Mesendoderm (in vitro differentiated cells): ENCODE measurements around the gene LTA. TPM values are rescaled to one million over a fixed set of nuclear protein-coding genes. Genes with fewer than 3 reads are reported as not detected.

Experiments
- DNase-seq: peaks from one replicate; pipeline ENCODE4 v3.0.0; 2013
- H2AK5ac ChIP-seq: 2 replicates; pipeline ENCODE4 v1.6.1; 2013; ENCODE audit warnings: low read length, inconsistent platforms
- H2BK120ac ChIP-seq: 2 replicates; pipeline ENCODE4 v1.6.1; 2013; ENCODE audit warnings: low read depth, mild to moderate bottlenecking, low read length, moderate library complexity, mixed read lengths
- H2BK15ac ChIP-seq: replicated peaks from 2 replicates; pipeline ENCODE4 v1.6.1; 2013; ENCODE audit warnings: low read depth, mild to moderate bottlenecking, moderate library complexity
- H2BK5ac ChIP-seq: 2 replicates; pipeline ENCODE4 v1.6.1; 2013; ENCODE audit warnings: low read length, inconsistent platforms
- H3K18ac ChIP-seq: 2 replicates; pipeline ENCODE4 v1.6.1; 2013; ENCODE audit warnings: mild to moderate bottlenecking, low read length, mixed read lengths
- H3K23ac ChIP-seq: one replicate; pipeline ENCODE4 v1.6.1; 2013; ENCODE audit warnings: low read length
- H3K27ac ChIP-seq: 2 replicates; pipeline ENCODE4 v1.5.1; 2013; ENCODE audit warnings: low read depth, mild to moderate bottlenecking, inconsistent platforms, low read length, moderate library complexity
- H3K27me3 ChIP-seq: 2 replicates; pipeline ENCODE4 v1.6.1; 2013; ENCODE audit warnings: low read length, control low read depth, mild to moderate bottlenecking, inconsistent platforms; ENCODE audit not compliant: insufficient read depth, poor library complexity
- H3K36me3 ChIP-seq: 2 replicates; pipeline ENCODE4 v1.6.1; 2013; ENCODE audit warnings: low read length, inconsistent platforms; ENCODE audit not compliant: control insufficient read depth, insufficient read depth
- H3K4ac ChIP-seq: one replicate; pipeline ENCODE4 v1.6.1; 2013; ENCODE audit warnings: low read depth, mild to moderate bottlenecking, low read length, moderate library complexity
- H3K4me1 ChIP-seq: 2 replicates; pipeline ENCODE4 v1.6.1; 2013; ENCODE audit warnings: low read depth, low read length, inconsistent platforms; ENCODE audit not compliant: control insufficient read depth
- H3K4me2 ChIP-seq: 2 replicates; pipeline ENCODE4 v1.6.1; 2013; ENCODE audit warnings: low read length
- H3K4me3 ChIP-seq: 2 replicates; pipeline ENCODE4 v1.5.1; 2013; ENCODE audit warnings: mild to moderate bottlenecking, low read length
- H3K56ac ChIP-seq: one replicate; pipeline ENCODE4 v1.6.1; 2013; ENCODE audit warnings: low read length
- H3K79me1 ChIP-seq: 2 replicates; pipeline ENCODE4 v1.6.1; 2013; ENCODE audit warnings: low read length, inconsistent platforms
- H3K79me2 ChIP-seq: 2 replicates; pipeline ENCODE4 v1.6.1; 2013; ENCODE audit warnings: mild to moderate bottlenecking, low read length; ENCODE audit not compliant: control insufficient read depth, insufficient read depth
- H3K9ac ChIP-seq: 2 replicates; pipeline ENCODE4 v1.6.1; 2013; ENCODE audit warnings: low read length, inconsistent platforms
- H4K5ac ChIP-seq: one replicate; pipeline ENCODE4 v1.6.1; 2013; ENCODE audit warnings: low read length
- H4K8ac ChIP-seq: one replicate; pipeline ENCODE4 v1.6.1; 2013; ENCODE audit warnings: low read depth, mild to moderate bottlenecking, control low read depth, low read length, moderate library complexity
- WGBS: extraction: QIAGEN DNeasy Blood & Tissue Kit; methylation state at CpG from one replicate; pipeline ENCODE4 v1.1.7; 2013; ENCODE audit warnings: low lambda C conversion rate, missing lambda C conversion rate; ENCODE audit not compliant: insufficient coverage; ENCODE audit errors: extremely low coverage; 5-methylcytosine and 5-hydroxymethylcytosine counted together
- polyA plus RNA-seq, 2 experiments: library from polyadenylated mRNA; stranded (reverse); fragments of 200-250 nt; gene quantifications; one replicate each; pipeline ENCODE4 v1.2.3, GENCODE V29; 2013

LTA gene
- 0.03 TPM for polyA plus RNA-seq (2013, experiment 1 of 2)
- not detected for polyA plus RNA-seq (2013, experiment 2 of 2)

GRCh38 chr6:31572041-31572911 is at the start of gene LTA:
LTA (plus strand) TSS chr6:31572289; CDS start chr6:31572743, 454 bp downstream.
- no CpG with 5 or more reads among the region's 27 CpGs for WGBS
- H3K4ac ChIP-seq: no peak within 1 kb of the TSS
- H2BK5ac ChIP-seq: no peak within 1 kb of the TSS
- no peak within 1 kb of the TSS for H2AK5ac ChIP-seq
- H2BK15ac ChIP-seq: no peak within 1 kb of the TSS
- H3K79me1 ChIP-seq: no peaks in the 10 kb centered on the region
- H3K27me3 ChIP-seq: no peaks in the 10 kb centered on the region
- H4K5ac ChIP-seq: no peak within 1 kb of the TSS
- no peak within 1 kb of the TSS for H3K27ac ChIP-seq
- H3K4me2 ChIP-seq: no peak within 1 kb of the TSS
- no peak within 1 kb of the TSS for H3K18ac ChIP-seq
- H2BK120ac ChIP-seq: no peak within 1 kb of the TSS
- H3K36me3 ChIP-seq: no peaks in the 10 kb centered on the region
- no peak within 1 kb of the TSS for H3K4me3 ChIP-seq
- H4K8ac ChIP-seq: no peak within 1 kb of the TSS
- no peak within 1 kb of the TSS for H3K56ac ChIP-seq
- DNase-seq: no peak
- H3K9ac ChIP-seq: no peak within 1 kb of the TSS
- no peaks in the 10 kb centered on the region for H3K79me2 ChIP-seq
- no peak within 1 kb of the TSS for H3K23ac ChIP-seq
- H3K4me1 ChIP-seq: no peaks in the 10 kb centered on the region

- no peaks in the 10 kb centered on the region for H3K79me2 ChIP-seq
- no peak overlapping the region for H3K27ac ChIP-seq
These were observed 46.5 kb upstream of the LTA start for GRCh38 chr6:31525553-31525931.

DNA sequence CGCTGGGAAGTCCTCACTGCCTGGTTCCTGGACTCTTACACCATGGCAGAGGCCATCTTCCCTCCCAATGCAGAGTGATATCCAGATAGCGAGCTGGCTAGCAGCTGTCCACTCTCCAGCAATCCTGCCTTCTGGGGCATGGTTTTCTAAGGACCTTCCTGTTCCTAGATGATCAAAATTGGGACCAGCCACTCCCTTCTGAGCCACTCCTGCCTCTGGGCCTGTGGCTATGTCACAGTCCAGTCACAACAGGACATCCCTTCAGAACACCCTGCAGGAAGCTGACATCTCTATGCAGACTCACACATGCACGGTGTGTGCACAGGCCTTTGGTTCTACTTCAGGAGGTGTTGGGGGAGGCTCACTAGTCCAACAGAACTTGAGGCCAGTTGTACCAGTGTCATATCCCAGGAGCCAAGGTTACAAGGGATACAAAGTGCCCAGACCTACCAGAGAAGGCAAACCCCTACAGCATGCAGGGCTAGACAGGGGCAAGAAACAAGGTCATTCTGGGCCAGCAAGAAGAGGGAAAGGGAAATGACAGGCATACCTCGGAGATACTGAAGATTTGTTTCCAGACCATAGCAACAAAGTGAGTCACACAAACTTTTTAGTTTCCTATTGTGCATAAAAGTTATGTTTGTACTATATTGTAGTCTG is 46.0 kb upstream of the LTA start:
- H3K4ac ChIP-seq: no peak overlapping the region
- no peak overlapping the region for H3K23ac ChIP-seq
- WGBS: no CpG with 5 or more reads among the region's 4 CpGs
- peaks cover 2% of the 10 kb centered on the region for H3K79me1 ChIP-seq
- no peak overlapping the region for H3K4me3 ChIP-seq
- peaks cover 6% of the 10 kb centered on the region for H3K36me3 ChIP-seq
- no peak overlapping the region for H3K27ac ChIP-seq
- H2BK5ac ChIP-seq: no peak overlapping the region
- no peak overlapping the region for H3K56ac ChIP-seq
- H4K5ac ChIP-seq: no peak overlapping the region
- H3K4me2 ChIP-seq: no peak overlapping the region
- H3K79me2 ChIP-seq: no peaks in the 10 kb centered on the region
- DNase-seq: no peak
- no peak overlapping the region for H3K18ac ChIP-seq
- no peak overlapping the region for H3K9ac ChIP-seq
- no peaks in the 10 kb centered on the region for H3K27me3 ChIP-seq
- H2BK120ac ChIP-seq: no peak overlapping the region
- H4K8ac ChIP-seq: no peak overlapping the region
- no peak overlapping the region for H2AK5ac ChIP-seq
- no peak overlapping the region for H2BK15ac ChIP-seq
- H3K4me1 ChIP-seq: peaks cover 2% of the 10 kb centered on the region

More at GRCh38 chr6:31525553-31525931, 46.5 kb upstream of the LTA start:
- no peak overlapping the region for H3K9ac ChIP-seq
- no peaks in the 10 kb centered on the region for H3K4me1 ChIP-seq
- H3K18ac ChIP-seq: no peak overlapping the region
- no CpG with 5 or more reads among the region's 8 CpGs for WGBS
- no peak overlapping the region for H2AK5ac ChIP-seq
- no peak overlapping the region for H3K4me2 ChIP-seq
- H3K79me1 ChIP-seq: no peaks in the 10 kb centered on the region
- no peak overlapping the region for H3K56ac ChIP-seq
- H2BK120ac ChIP-seq: no peak overlapping the region
- H2BK15ac ChIP-seq: no peak overlapping the region
- H2BK5ac ChIP-seq: no peak overlapping the region
- H3K4me3 ChIP-seq: no peak overlapping the region
- no peak overlapping the region for H4K8ac ChIP-seq
- H3K27me3 ChIP-seq: no peaks in the 10 kb centered on the region
- H3K4ac ChIP-seq: no peak overlapping the region
- H3K36me3 ChIP-seq: peaks cover 1% of the 10 kb centered on the region
- no peak overlapping the region for H4K5ac ChIP-seq
- no peak for DNase-seq
- H3K23ac ChIP-seq: no peak overlapping the region

DNA sequence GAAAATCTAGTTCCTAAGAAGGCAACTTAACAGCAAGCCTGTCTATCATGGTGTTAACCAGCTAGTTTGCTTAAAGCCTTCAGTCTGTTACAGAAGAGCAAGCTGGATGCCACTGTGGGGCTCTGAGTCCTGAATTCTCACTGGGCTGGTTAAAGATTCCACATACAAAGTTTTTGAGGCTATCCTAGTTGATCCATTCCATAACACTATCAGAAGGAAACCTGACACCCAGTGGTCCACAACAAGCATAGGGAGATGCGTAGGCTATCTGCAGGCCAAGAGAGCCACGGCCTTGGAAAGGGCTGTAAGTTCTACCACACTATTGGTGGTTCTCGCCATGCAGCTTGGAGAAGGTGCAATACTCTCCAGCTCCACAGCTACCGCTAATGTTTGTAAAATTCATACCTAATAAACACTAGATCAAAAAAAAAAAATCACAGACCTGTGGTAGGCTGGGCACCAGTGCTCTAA is 43.7 kb upstream of the LTA start:
- Histone ChIP-seq H3K4me3 (no peak overlapping the region), H2BK15ac (no peak overlapping the region), H2BK120ac (no peak overlapping the region), H3K4me1 (peaks cover 2% of the 10 kb centered on the region), H3K56ac (no peak overlapping the region), H3K27ac (no peak overlapping the region), H2BK5ac (no peak overlapping the region), H3K79me2 (no peaks in the 10 kb centered on the region), H4K5ac (no peak overlapping the region), H4K8ac (no peak overlapping the region), H3K9ac (no peak overlapping the region), H3K18ac (no peak overlapping the region), H3K27me3 (no peaks in the 10 kb centered on the region), H3K4ac (no peak overlapping the region), H2AK5ac (no peak overlapping the region), H3K79me1 (peaks cover 9% of the 10 kb centered on the region), H3K23ac (no peak overlapping the region), H3K36me3 (peaks cover 16% of the 10 kb centered on the region), H3K4me2 (no peak overlapping the region)
- WGBS: no CpG with 5 or more reads among the region's 4 CpGs
- no peak for DNase-seq

DNA sequence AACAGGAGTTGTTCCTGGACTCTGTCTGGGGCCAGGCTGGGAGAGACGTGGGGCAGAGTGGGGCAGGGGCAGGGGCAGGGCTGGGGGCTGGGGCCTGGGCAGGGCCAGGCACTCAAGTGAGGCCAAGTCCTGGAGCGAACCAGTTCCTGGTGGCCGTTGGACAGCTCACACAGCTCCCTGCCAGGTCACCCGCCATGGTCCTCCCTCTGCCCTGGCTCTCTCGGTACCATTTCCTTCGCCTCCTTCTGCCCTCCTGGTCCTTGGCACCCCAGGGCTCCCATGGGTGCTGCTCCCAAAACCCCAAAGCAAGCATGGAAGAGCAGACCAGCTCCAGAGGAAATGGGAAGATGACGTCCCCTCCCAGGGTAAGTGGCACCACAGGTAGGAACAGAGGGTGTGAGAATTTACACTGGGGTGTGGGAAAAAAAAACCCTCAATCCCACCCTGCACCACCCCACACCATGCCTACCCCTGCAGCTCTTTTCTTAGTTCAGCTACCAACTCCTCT is 43.2 kb upstream of the LTA start, which contains the start of gene MCCD1:
Gene MCCD1 (plus strand): TSS at position 142 of the 508 bp plus-strand sequence. CDS start 53 bp downstream, at position 195.
- Histone ChIP-seq H3K4ac (no peak within 1 kb of the TSS), H3K23ac (no peak within 1 kb of the TSS), H3K79me2 (no peaks in the 10 kb centered on the region), H3K56ac (no peak within 1 kb of the TSS), H4K5ac (no peak within 1 kb of the TSS), H3K18ac (no peak within 1 kb of the TSS), H3K4me1 (peaks cover 2% of the 10 kb centered on the region), H3K79me1 (peaks cover 12% of the 10 kb centered on the region), H4K8ac (no peak within 1 kb of the TSS), H2BK15ac (no peak within 1 kb of the TSS), H3K27ac (no peak within 1 kb of the TSS), H3K9ac (no peak within 1 kb of the TSS), H3K4me2 (no peak within 1 kb of the TSS), H3K4me3 (no peak within 1 kb of the TSS), H3K27me3 (no peaks in the 10 kb centered on the region), H2AK5ac (no peak within 1 kb of the TSS), H2BK5ac (no peak within 1 kb of the TSS), H3K36me3 (peaks cover 20% of the 10 kb centered on the region), H2BK120ac (no peak within 1 kb of the TSS)
- no CpG with 5 or more reads among the region's 7 CpGs for WGBS
- no peak for DNase-seq
